Astrocyte (in vitro differentiated cells and primary cell): ENCODE data around the gene LASP1. TPM values are rescaled to one million over a fixed set of nuclear protein-coding genes. Genes with fewer than 3 reads are reported as not detected.

ENCODE experiments used
- DNase-seq: peaks from one replicate; pipeline ENCODE4 v3.0.0-alpha.2; 2010; ENCODE audit warnings: low read depth
- FAIRE-seq: peaks from 2 replicates; lab custom pipeline; 2011; peaks lifted over from hg19 to GRCh38; lab: Jason Lieb, UNC
- H2AFZ ChIP-seq: 2 replicates; pipeline ENCODE4 v1.6.0; 2012; ENCODE audit warnings: low read depth, low read length, inconsistent platforms
- H3K27ac ChIP-seq: 2 replicates; pipeline ENCODE4 v1.5.1; 2011; ENCODE audit warnings: low read depth, low read length, inconsistent platforms
- H3K27me3 ChIP-seq: 2 replicates; pipeline ENCODE4 v1.6.0; 2011; ENCODE audit warnings: low read length, inconsistent platforms; ENCODE audit not compliant: insufficient read depth
- H3K36me3 ChIP-seq: 2 replicates; pipeline ENCODE4 v1.5.1; 2011; ENCODE audit warnings: low read length, inconsistent platforms; ENCODE audit not compliant: insufficient read depth
- H3K4me1 ChIP-seq: 2 replicates; pipeline ENCODE4 v1.5.1; 2011; ENCODE audit warnings: low read length, inconsistent platforms; ENCODE audit not compliant: insufficient read depth
- H3K4me2 ChIP-seq: 2 replicates; pipeline ENCODE4 v1.6.0; 2012; ENCODE audit warnings: low read length, inconsistent platforms
- H3K4me3 ChIP-seq: 2 replicates; pipeline ENCODE4 v1.5.1; 2011; ENCODE audit warnings: low read depth, mild to moderate bottlenecking, low read length, inconsistent platforms; ENCODE audit not compliant: insufficient read depth
- H3K79me2 ChIP-seq: 2 replicates; pipeline ENCODE4 v1.6.0; 2012; ENCODE audit warnings: mild to moderate bottlenecking, low read length, inconsistent platforms; ENCODE audit not compliant: insufficient read depth
- H3K9ac ChIP-seq: 2 replicates; pipeline ENCODE4 v1.6.0; 2012; ENCODE audit warnings: mild to moderate bottlenecking, low read length, inconsistent platforms
- H3K9me3 ChIP-seq: 2 replicates; pipeline ENCODE4 v1.5.1; 2012; ENCODE audit warnings: low read depth, mild to moderate bottlenecking, low read length, inconsistent platforms; ENCODE audit not compliant: insufficient read depth
- H4K20me1 ChIP-seq: 2 replicates; pipeline ENCODE4 v1.6.0; 2012; ENCODE audit warnings: low read length, inconsistent platforms; ENCODE audit not compliant: insufficient read depth
- H3K27ac Mint-ChIP-seq: one replicate; pipeline ENCODE4 v1.8.0; 2021; ENCODE audit warnings: mild to moderate bottlenecking, mixed read lengths; ENCODE audit not compliant: unreplicated experiment
- H3K27me3 Mint-ChIP-seq: one replicate; pipeline ENCODE4 v1.8.0; 2021; ENCODE audit warnings: low read depth, mixed read lengths; ENCODE audit not compliant: unreplicated experiment
- H3K36me3 Mint-ChIP-seq: one replicate; pipeline ENCODE4 v1.8.0; 2021; ENCODE audit warnings: low read depth, mixed read lengths; ENCODE audit not compliant: unreplicated experiment
- H3K4me1 Mint-ChIP-seq: one replicate; pipeline ENCODE4 v1.8.0; 2021; ENCODE audit warnings: low read depth, mixed read lengths; ENCODE audit not compliant: unreplicated experiment
- H3K4me3 Mint-ChIP-seq: one replicate; pipeline ENCODE4 v1.8.0; 2021; ENCODE audit warnings: mild to moderate bottlenecking, moderate library complexity, mixed read lengths; ENCODE audit not compliant: unreplicated experiment
- H3K9me3 Mint-ChIP-seq: one replicate; pipeline ENCODE4 v1.8.0; 2021; ENCODE audit warnings: mild to moderate bottlenecking, mixed read lengths; ENCODE audit not compliant: unreplicated experiment
- EZH2 ChIP-seq: IDR thresholded peaks from 2 replicates; pipeline ENCODE4 v1.6.1; 2012; ENCODE audit warnings: mild to moderate bottlenecking, low read length, inconsistent platforms; ENCODE audit not compliant: insufficient read depth
- total RNA-seq: library from RNA; stranded (reverse); gene quantifications from 2 replicates; pipeline ENCODE4 v1.2.1, GENCODE V29; 2021
- TF ChIP-seq, protein P1 (sequence below): IDR thresholded peaks from 2 replicates; pipeline ENCODE4 v1.5.1; 2011; ENCODE audit warnings: low read depth, mild to moderate bottlenecking, inconsistent platforms, low read length, moderate library complexity; ENCODE audit not compliant: insufficient read depth

The LASP1 gene
- total RNA-seq, 1 donor from 2014 or later = 421 TPM

DNA sequence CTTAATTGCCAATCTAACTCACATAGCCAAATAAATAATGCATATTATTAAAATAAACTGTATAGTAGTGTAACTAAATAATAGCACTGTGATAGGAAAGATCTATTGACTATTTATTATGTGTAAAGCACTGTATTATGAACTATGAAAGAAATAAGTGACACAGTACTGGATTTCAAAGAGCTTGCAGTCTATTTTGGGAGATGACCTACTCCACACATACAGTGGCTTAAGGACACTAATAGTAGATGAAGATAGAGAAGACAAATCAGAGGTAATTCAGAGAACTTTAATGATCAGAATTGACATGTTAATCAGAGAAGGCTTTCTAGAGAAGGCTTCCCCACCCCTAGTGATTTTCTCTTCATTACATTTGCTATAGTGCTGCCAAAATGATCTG is 70.1 kb downstream of the LASP1 start:
- H3K4me3 Mint-ChIP-seq = no peak overlapping the region
- no peak for FAIRE-seq

DNA sequence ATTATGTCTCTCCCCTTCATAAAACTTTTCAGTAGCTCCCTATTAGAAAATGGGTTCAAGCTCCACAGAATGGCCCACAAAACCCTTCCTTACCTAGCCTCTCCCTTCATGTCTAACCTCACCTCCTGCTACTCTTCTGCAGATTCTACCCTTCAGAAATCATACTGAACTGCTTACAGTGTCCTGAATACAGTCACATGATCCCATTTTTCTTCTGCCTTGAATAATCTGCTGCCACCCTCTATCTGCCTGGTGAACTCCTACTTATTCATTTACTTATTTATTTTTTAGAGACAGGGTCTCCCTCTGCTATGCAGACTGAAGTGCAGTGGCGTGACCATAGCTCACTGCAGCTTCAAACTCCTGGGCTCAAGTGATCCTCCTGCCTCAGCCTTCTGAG is 70.5 kb downstream of the LASP1 start:
- no peak for FAIRE-seq
- DNase-seq = no peak
- no peaks in the 10 kb centered on the region for H3K4me1 Mint-ChIP-seq
- TF ChIP-seq, protein P1, sequence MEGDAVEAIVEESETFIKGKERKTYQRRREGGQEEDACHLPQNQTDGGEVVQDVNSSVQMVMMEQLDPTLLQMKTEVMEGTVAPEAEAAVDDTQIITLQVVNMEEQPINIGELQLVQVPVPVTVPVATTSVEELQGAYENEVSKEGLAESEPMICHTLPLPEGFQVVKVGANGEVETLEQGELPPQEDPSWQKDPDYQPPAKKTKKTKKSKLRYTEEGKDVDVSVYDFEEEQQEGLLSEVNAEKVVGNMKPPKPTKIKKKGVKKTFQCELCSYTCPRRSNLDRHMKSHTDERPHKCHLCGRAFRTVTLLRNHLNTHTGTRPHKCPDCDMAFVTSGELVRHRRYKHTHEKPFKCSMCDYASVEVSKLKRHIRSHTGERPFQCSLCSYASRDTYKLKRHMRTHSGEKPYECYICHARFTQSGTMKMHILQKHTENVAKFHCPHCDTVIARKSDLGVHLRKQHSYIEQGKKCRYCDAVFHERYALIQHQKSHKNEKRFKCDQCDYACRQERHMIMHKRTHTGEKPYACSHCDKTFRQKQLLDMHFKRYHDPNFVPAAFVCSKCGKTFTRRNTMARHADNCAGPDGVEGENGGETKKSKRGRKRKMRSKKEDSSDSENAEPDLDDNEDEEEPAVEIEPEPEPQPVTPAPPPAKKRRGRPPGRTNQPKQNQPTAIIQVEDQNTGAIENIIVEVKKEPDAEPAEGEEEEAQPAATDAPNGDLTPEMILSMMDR = no peak
- no peaks in the 10 kb centered on the region for H3K36me3 Mint-ChIP-seq
- H3K4me1 ChIP-seq = no peaks in the 10 kb centered on the region
- H3K4me2 ChIP-seq = no peak overlapping the region
- no peaks in the 10 kb centered on the region for H4K20me1 ChIP-seq
- no peak overlapping the region for H3K9ac ChIP-seq
- H3K9me3 Mint-ChIP-seq = no peaks in the 10 kb centered on the region
- H3K4me3 Mint-ChIP-seq = no peak overlapping the region
- no peak overlapping the region for H3K27ac Mint-ChIP-seq
- H3K4me3 ChIP-seq = no peak overlapping the region
- no peak overlapping the region for H3K27ac ChIP-seq
- H2AFZ ChIP-seq = no peak overlapping the region
- H3K27me3 ChIP-seq = no peaks in the 10 kb centered on the region
- H3K79me2 ChIP-seq = no peaks in the 10 kb centered on the region
- no peaks in the 10 kb centered on the region for H3K36me3 ChIP-seq
- no peaks in the 10 kb centered on the region for H3K9me3 ChIP-seq
- peaks cover 2% of the 10 kb centered on the region for H3K27me3 Mint-ChIP-seq

More for the DNA sequence above, 70.1 kb downstream of the LASP1 start:
- H3K36me3 ChIP-seq = no peaks in the 10 kb centered on the region
- DNase-seq = no peak
- Mint-ChIP-seq H3K4me1 (no peaks in the 10 kb centered on the region), H3K27me3 (peaks cover 2% of the 10 kb centered on the region), H3K9me3 (no peaks in the 10 kb centered on the region), H3K27ac (no peak overlapping the region), H3K36me3 (no peaks in the 10 kb centered on the region)
- no peak overlapping the region for H3K4me2 ChIP-seq
- H3K9me3 ChIP-seq = no peaks in the 10 kb centered on the region
- H3K4me3 ChIP-seq = no peak overlapping the region
- no peak overlapping the region for H3K9ac ChIP-seq
- no peaks in the 10 kb centered on the region for H3K4me1 ChIP-seq
- H3K79me2 ChIP-seq = no peaks in the 10 kb centered on the region
- H2AFZ ChIP-seq = no peak overlapping the region
- TF ChIP-seq, protein P1 = no peak
- H4K20me1 ChIP-seq = no peaks in the 10 kb centered on the region
- H3K27ac ChIP-seq = no peak overlapping the region
- H3K27me3 ChIP-seq = no peaks in the 10 kb centered on the region

DNA sequence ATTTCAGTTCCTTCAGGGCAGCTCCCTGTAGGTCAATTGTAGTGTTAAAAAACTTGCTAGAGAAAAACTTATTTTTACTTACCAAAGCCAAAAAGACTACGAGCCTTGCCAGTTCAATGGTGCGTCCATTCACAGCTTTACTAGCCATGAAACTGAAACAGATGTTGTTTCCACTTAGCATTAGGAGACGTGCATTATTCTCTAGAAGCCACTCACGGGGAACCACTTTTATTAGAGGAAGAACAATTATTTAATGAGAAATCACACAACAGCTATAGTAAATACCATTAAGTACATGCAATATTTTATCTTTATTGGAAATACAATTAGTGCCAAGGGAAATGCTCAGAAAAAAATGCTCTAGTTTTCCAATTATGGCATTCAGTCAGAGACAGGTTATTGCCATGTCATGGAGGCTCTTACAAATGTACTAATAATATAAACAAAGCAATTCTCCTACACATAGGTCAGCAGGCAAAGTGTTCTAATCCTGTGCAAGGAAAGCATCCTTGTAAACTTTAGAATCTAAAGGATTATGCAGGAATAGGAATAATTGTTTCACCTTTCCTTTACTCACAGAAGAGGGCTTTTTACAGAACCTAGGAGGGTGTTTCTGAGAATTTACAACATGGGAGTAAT is 73.0 kb downstream of the LASP1 start:
- no peak overlapping the region for H3K4me3 ChIP-seq
- H3K9me3 ChIP-seq = no peaks in the 10 kb centered on the region
- H3K27me3 Mint-ChIP-seq = no peaks in the 10 kb centered on the region
- TF ChIP-seq EZH2 = no peak
- TF ChIP-seq, protein P1 = no peak
- DNase-seq = no peak
- H3K4me2 ChIP-seq = no peak overlapping the region
- H2AFZ ChIP-seq = no peak overlapping the region
- no peak overlapping the region for H3K4me3 Mint-ChIP-seq
- H3K36me3 Mint-ChIP-seq = no peaks in the 10 kb centered on the region
- no peaks in the 10 kb centered on the region for H3K9me3 Mint-ChIP-seq
- no peak overlapping the region for H3K9ac ChIP-seq
- no peak overlapping the region for H3K27ac Mint-ChIP-seq
- no peaks in the 10 kb centered on the region for H3K36me3 ChIP-seq
- FAIRE-seq = no peak
- H3K4me1 Mint-ChIP-seq = no peaks in the 10 kb centered on the region
- H3K4me1 ChIP-seq = no peaks in the 10 kb centered on the region
- no peak overlapping the region for H3K27ac ChIP-seq
- H3K27me3 ChIP-seq = no peaks in the 10 kb centered on the region
- no peaks in the 10 kb centered on the region for H4K20me1 ChIP-seq
- no peaks in the 10 kb centered on the region for H3K79me2 ChIP-seq
